Panc1 (cell line): ENCODE results near the gene MROH7. TPM values are rescaled to one million over a fixed set of nuclear protein-coding genes. Genes with fewer than 3 reads are reported as not detected.

Source experiments
- ATAC-seq: fragments of 200-7000 bp; cut with Tn5 transposase; 2 replicates; pipeline ENCODE4 v1.9.1; 2020; ENCODE audit warnings: mild to moderate bottlenecking, moderate library complexity
- BruUV-seq: library from RNA; stranded (reverse); fragments of 400-500 nt; replicated peaks from 2 replicates; lab custom pipeline; 2021; lab: Mats Ljungman, UMichigan
- CTCF ChIA-PET: fragments of 300-600 bp; sonication (Branson Sonifier 250); formaldehyde crosslinking; loops from one replicate; lab custom pipeline; 2022; ENCODE audit warnings: antibody characterized with exemption; lab: Charles Lee
- POLR2A ChIA-PET: fragments of 300-600 bp; sonication (Branson Sonifier 250); formaldehyde crosslinking; loops from one replicate; lab custom pipeline; 2022; ENCODE audit warnings: antibody characterized with exemption; lab: Charles Lee
- DNase-seq: peaks from one replicate; pipeline ENCODE4 v3.0.0-alpha.2; 2010; ENCODE audit warnings: low read depth, low spot score
- H3K27ac ChIP-seq: 2 replicates; pipeline ENCODE4 v1.5.1; 2011; ENCODE audit warnings: mild to moderate bottlenecking, low read length, inconsistent platforms
- H3K27me3 ChIP-seq: fragments of 200-500 bp; sonication (Bioruptor generic); 2 replicates; pipeline ENCODE4 v1.6.0; 2014; ENCODE audit warnings: low read length, inconsistent platforms; ENCODE audit not compliant: control insufficient read depth, insufficient read depth
- H3K36me3 ChIP-seq: fragments of 200-500 bp; sonication (Bioruptor generic); 2 replicates; pipeline ENCODE4 v1.5.1; 2014; ENCODE audit warnings: inconsistent platforms, mild to moderate bottlenecking, low read length, moderate library complexity; ENCODE audit not compliant: control insufficient read depth, insufficient read depth
- H3K4me1 ChIP-seq: 2 replicates; pipeline ENCODE4 v1.5.1; 2011; ENCODE audit warnings: inconsistent platforms, mild to moderate bottlenecking, low read length, moderate library complexity; ENCODE audit not compliant: control insufficient read depth, insufficient read depth
- H3K4me3 ChIP-seq, 2 experiments: 2 replicates each; pipeline ENCODE4 v1.5.1; 2011 to 2012; ENCODE audit warnings: low read depth in 2 of 2, low read length in 2 of 2, mild to moderate bottlenecking in 2 of 2, inconsistent platforms in 1 of 2, moderate library complexity in 1 of 2
- H3K9me3 ChIP-seq: fragments of 200-500 bp; sonication (Bioruptor generic); 2 replicates; pipeline ENCODE4 v1.5.1; 2014; ENCODE audit warnings: low read depth, mild to moderate bottlenecking, inconsistent platforms, low read length, moderate library complexity; ENCODE audit not compliant: control insufficient read depth, insufficient read depth
- CTCF ChIP-seq: fragments of 450-650 bp; IDR thresholded peaks from 2 replicates; pipeline ENCODE4 v1.5.1; 2017; ENCODE audit warnings: mild to moderate bottlenecking
- POLR2AphosphoS5 ChIP-seq: IDR thresholded peaks from 2 replicates; pipeline ENCODE4 v1.6.1; 2012; ENCODE audit warnings: mild to moderate bottlenecking, low read depth, low read length, moderate library complexity
- REST ChIP-seq, 2 experiments: IDR thresholded peaks; 2 replicates each; pipeline ENCODE4 v1.6.1; 2011 to 2012; ENCODE audit warnings: low read depth in 2 of 2, control low read depth in 1 of 2, low read length in 1 of 2, mild to moderate bottlenecking in 1 of 2, moderate library complexity in 1 of 2; ENCODE audit not compliant: insufficient read depth in 1 of 2
- SIN3A ChIP-seq: IDR thresholded peaks from 2 replicates; pipeline ENCODE4 v1.6.1; 2012; ENCODE audit warnings: low read depth, mild to moderate bottlenecking, low read length, moderate library complexity, borderline replicate concordance; ENCODE audit not compliant: insufficient read depth
- TCF7L2 ChIP-seq: IDR thresholded peaks from 2 replicates; pipeline ENCODE4 v1.6.1; 2011; ENCODE audit warnings: mild to moderate bottlenecking, low read depth, low read length, inconsistent platforms
- in situ Hi-C: cut with HindIII; loops from 2 replicates; pipeline ENCODE4 v1.10.0; 2016; ENCODE audit warnings: low sequenced_read_pairs, low pct_unique_long_range_greater_than_20kb
- intact Hi-C: fragments of 100-400 bp; cut with micrococcal nuclease; formaldehyde crosslinking; loops from one replicate; pipeline ENCODE4 v1.10.0; 2022; ENCODE audit not compliant: unreplicated experiment
- total RNA-seq: library from RNA; stranded (reverse); gene quantifications from one replicate; pipeline ENCODE4 v1.2.1, GENCODE V29; 2021; ENCODE audit not compliant: unreplicated experiment

Gene MROH7
- total RNA-seq, 1 experiment from 2014 or later = not detected

GRCh38 chr1:54751426-54751825 lies 109.8 kb downstream of the MROH7 start:
- Histone ChIP-seq H3K9me3 (no peaks in the 10 kb centered on the region), H3K36me3 (no peaks in the 10 kb centered on the region), H3K4me1 (no peaks in the 10 kb centered on the region), H3K27ac (no peak overlapping the region), H3K4me3 (no peak overlapping the region), H3K27me3 (no peaks in the 10 kb centered on the region)
- DNase-seq = no peak
- no peak for ATAC-seq
- intact Hi-C loops = no loop called here
- POLR2A ChIA-PET = no interaction called here
- in situ Hi-C loops = no loop called here
- BruUV-seq = no TSS peak
- TF ChIP-seq CTCF = no peak
- no peak for TF ChIP-seq SIN3A
- TF ChIP-seq POLR2AphosphoS5 = no peak
- TF ChIP-seq TCF7L2 = no peak
- TF ChIP-seq REST (IDR thresholded peaks at IDR 0.05; ENCODE audit: insufficient read depth in 1 of 2, low read depth in 2 of 2, low read length in 1 of 2) = no peak
- CTCF ChIA-PET = no interaction called here

GRCh38 chr1:54754045-54754444 lies 112.5 kb downstream of the MROH7 start:
- intact Hi-C loops (no loop called here), in situ Hi-C loops (no loop called here)
- ATAC-seq (no peak), DNase-seq (no peak)
- H3K27me3 ChIP-seq = no peaks in the 10 kb centered on the region
- ChIA-PET CTCF (no interaction called here), POLR2A (no interaction called here)
- no peak overlapping the region for H3K27ac ChIP-seq
- no TSS peak for BruUV-seq
- TF ChIP-seq POLR2AphosphoS5 (no peak), SIN3A (no peak), TCF7L2 (no peak), CTCF (no peak), REST (IDR thresholded peaks at IDR 0.05; ENCODE audit: insufficient read depth in 1 of 2, low read depth in 2 of 2, low read length in 1 of 2) (no peak)
- H3K4me1 ChIP-seq = no peaks in the 10 kb centered on the region
- H3K4me3 ChIP-seq = no peak overlapping the region
- no peaks in the 10 kb centered on the region for H3K36me3 ChIP-seq
- H3K9me3 ChIP-seq = no peaks in the 10 kb centered on the region
